OCI-LY1 (cell line): ENCODE results near the gene CREB3L1.

Experiments used
- H2AFZ ChIP-seq: fragments of 200-600 bp; sonication (generic), shearing (Covaris generic); 2 replicates; pipeline ENCODE4 v1.6.0; 2014; ENCODE audit warnings: antibody characterized with exemption, mild to moderate bottlenecking, low read length
- H3F3A ChIP-seq: fragments of 200-600 bp; sonication (generic), shearing (Covaris generic); 2 replicates; pipeline ENCODE4 v1.6.0; 2014; ENCODE audit warnings: mild to moderate bottlenecking, antibody characterized with exemption, low read length, moderate library complexity; ENCODE audit not compliant: insufficient read depth
- H3K27ac ChIP-seq: fragments of 200-600 bp; sonication (generic); 2 replicates; pipeline ENCODE4 v1.5.1; 2014; ENCODE audit warnings: low read length, mixed run types, mild to moderate bottlenecking, low read depth; ENCODE audit not compliant: poor library complexity, severe bottlenecking
- H3K27me3 ChIP-seq: fragments of 200-600 bp; sonication (generic); 2 replicates; pipeline ENCODE4 v1.6.0; 2014; ENCODE audit warnings: antibody characterized with exemption, mild to moderate bottlenecking, low read length, moderate library complexity; ENCODE audit not compliant: insufficient read depth
- H3K36me3 ChIP-seq: fragments of 200-600 bp; sonication (generic); 2 replicates; pipeline ENCODE4 v1.6.1; 2014; ENCODE audit warnings: mild to moderate bottlenecking, antibody characterized with exemption, low read length, moderate library complexity, mixed read lengths; ENCODE audit not compliant: insufficient read depth
- H3K4me1 ChIP-seq: fragments of 200-600 bp; sonication (generic); 2 replicates; pipeline ENCODE4 v1.5.1; 2014; ENCODE audit warnings: mild to moderate bottlenecking, low read length, moderate library complexity; ENCODE audit not compliant: insufficient read depth, severe bottlenecking
- H3K4me2 ChIP-seq: fragments of 200-600 bp; sonication (generic), shearing (Covaris generic); 2 replicates; pipeline ENCODE4 v1.6.1; 2014; ENCODE audit warnings: low read length
- H3K4me3 ChIP-seq: fragments of 200-600 bp; sonication (generic); 2 replicates; pipeline ENCODE4 v1.5.1; 2014; ENCODE audit warnings: low read length, low read depth, mild to moderate bottlenecking, mixed read lengths; ENCODE audit not compliant: poor library complexity, severe bottlenecking
- H3K79me2 ChIP-seq: fragments of 200-600 bp; shearing (Covaris generic); 2 replicates; pipeline ENCODE4 v1.6.1; 2016; ENCODE audit warnings: mixed run types, low read length, mixed read lengths; ENCODE audit not compliant: insufficient read depth
- H3K9ac ChIP-seq: fragments of 200-600 bp; sonication (generic), shearing (Covaris generic); 2 replicates; pipeline ENCODE4 v1.6.1; 2014; ENCODE audit warnings: mild to moderate bottlenecking, low read length, mixed read lengths
- H3K9me2 ChIP-seq: fragments of 200-600 bp; sonication (generic), shearing (Covaris generic); 2 replicates; pipeline ENCODE4 v1.6.1; 2014; ENCODE audit warnings: low read depth, mild to moderate bottlenecking, low read length, mixed read lengths
- H3K9me3 ChIP-seq: fragments of 200-600 bp; shearing (Covaris generic); 2 replicates; pipeline ENCODE4 v1.6.1; 2014; ENCODE audit warnings: low read length, mixed read lengths
- H4K20me1 ChIP-seq: fragments of 200-600 bp; sonication (generic), shearing (Covaris generic); 2 replicates; pipeline ENCODE4 v1.6.0; 2016; ENCODE audit warnings: mild to moderate bottlenecking, low read length; ENCODE audit not compliant: insufficient read depth
- EZH2 ChIP-seq: fragments of 200-600 bp; sonication (generic), shearing (Covaris generic); IDR thresholded peaks from 2 replicates; pipeline ENCODE4 v1.8.0; 2017; ENCODE audit warnings: borderline replicate concordance, mixed run types, mild to moderate bottlenecking, antibody characterized with exemption, low read length, moderate library complexity, mixed read lengths
- TF ChIP-seq, protein P1 (sequence below): fragments of 200-600 bp; sonication (generic), shearing (Covaris generic); IDR thresholded peaks from 2 replicates; pipeline ENCODE4 v1.5.1; 2017; ENCODE audit warnings: mild to moderate bottlenecking, antibody characterized with exemption, low read length, moderate library complexity, mixed read lengths

The CREB3L1 gene, protein sequence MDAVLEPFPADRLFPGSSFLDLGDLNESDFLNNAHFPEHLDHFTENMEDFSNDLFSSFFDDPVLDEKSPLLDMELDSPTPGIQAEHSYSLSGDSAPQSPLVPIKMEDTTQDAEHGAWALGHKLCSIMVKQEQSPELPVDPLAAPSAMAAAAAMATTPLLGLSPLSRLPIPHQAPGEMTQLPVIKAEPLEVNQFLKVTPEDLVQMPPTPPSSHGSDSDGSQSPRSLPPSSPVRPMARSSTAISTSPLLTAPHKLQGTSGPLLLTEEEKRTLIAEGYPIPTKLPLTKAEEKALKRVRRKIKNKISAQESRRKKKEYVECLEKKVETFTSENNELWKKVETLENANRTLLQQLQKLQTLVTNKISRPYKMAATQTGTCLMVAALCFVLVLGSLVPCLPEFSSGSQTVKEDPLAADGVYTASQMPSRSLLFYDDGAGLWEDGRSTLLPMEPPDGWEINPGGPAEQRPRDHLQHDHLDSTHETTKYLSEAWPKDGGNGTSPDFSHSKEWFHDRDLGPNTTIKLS

DNA sequence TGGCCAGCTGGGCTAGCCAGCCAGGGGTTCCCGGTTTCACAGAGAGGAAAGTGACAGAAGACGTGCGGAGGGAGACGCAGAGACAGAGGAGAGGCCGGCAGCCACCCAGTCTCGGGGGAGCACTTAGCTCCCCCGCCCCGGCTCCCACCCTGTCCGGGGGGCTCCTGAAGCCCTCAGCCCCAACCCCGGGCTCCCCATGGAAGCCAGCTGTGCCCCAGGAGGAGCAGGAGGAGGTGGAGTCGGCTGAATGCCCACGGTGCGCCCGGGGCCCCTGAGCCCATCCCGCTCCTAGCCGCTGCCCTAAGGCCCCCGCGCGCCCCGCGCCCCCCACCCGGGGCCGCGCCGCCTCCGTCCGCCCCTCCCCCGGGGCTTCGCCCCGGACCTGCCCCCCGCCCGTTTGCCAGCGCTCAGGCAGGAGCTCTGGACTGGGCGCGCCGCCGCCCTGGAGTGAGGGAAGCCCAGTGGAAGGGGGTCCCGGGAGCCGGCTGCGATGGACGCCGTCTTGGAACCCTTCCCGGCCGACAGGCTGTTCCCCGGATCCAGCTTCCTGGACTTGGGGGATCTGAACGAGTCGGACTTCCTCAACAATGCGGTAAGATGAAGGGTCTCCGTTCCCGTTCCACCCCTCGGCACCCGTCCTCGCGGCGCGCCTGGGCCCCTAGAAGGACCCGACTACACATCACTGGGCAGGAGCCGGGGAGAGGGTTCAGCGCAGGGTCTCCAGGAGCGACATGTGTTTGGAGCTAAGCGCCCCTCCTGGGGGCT, at the start of gene CREB3L1:
Gene CREB3L1, plus strand, starts transcription at position 41 of the 765 bp plus-strand sequence. Its CDS starts 450 bp downstream, at position 491.
- H3K27ac ChIP-seq = no peak within 1 kb of the TSS
- no peak within 1 kb of the TSS for H3K9ac ChIP-seq
- H2AFZ ChIP-seq = no peak within 1 kb of the TSS
- no peaks in the 10 kb centered on the region for H3K9me2 ChIP-seq
- H3K9me3 ChIP-seq = no peaks in the 10 kb centered on the region
- no peaks in the 10 kb centered on the region for H3K36me3 ChIP-seq
- TF ChIP-seq, protein P1, sequence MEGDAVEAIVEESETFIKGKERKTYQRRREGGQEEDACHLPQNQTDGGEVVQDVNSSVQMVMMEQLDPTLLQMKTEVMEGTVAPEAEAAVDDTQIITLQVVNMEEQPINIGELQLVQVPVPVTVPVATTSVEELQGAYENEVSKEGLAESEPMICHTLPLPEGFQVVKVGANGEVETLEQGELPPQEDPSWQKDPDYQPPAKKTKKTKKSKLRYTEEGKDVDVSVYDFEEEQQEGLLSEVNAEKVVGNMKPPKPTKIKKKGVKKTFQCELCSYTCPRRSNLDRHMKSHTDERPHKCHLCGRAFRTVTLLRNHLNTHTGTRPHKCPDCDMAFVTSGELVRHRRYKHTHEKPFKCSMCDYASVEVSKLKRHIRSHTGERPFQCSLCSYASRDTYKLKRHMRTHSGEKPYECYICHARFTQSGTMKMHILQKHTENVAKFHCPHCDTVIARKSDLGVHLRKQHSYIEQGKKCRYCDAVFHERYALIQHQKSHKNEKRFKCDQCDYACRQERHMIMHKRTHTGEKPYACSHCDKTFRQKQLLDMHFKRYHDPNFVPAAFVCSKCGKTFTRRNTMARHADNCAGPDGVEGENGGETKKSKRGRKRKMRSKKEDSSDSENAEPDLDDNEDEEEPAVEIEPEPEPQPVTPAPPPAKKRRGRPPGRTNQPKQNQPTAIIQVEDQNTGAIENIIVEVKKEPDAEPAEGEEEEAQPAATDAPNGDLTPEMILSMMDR = no peak
- no peaks in the 10 kb centered on the region for H3K27me3 ChIP-seq
- H3K4me3 ChIP-seq = no peak within 1 kb of the TSS
- H3F3A ChIP-seq = no peaks in the 10 kb centered on the region
- no peaks in the 10 kb centered on the region for H3K79me2 ChIP-seq
- H3K4me1 ChIP-seq = no peaks in the 10 kb centered on the region
- H4K20me1 ChIP-seq = no peaks in the 10 kb centered on the region
- H3K4me2 ChIP-seq = no peak within 1 kb of the TSS

DNA sequence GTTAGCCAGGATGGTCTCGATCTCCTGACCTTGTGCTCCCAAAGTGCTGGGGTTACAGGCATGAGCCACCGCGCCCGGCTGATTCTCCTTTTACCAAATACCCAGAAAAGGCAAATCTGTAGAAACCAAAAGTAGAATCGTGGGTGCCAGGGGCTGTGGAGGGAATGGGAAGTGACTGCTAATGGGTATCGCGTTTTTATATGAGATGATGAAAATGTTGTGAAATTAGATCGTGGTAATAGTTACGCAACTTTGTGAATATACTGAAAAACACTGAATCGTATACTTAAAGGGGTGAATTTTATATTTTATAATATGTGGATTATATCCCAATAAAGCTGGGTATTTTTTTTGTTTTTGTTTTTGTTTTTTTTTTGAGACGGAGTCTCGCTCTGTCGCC, 48.2 kb upstream of the CREB3L1 start:
- Histone ChIP-seq H3K9me2 (no peaks in the 10 kb centered on the region), H3K4me2 (no peak overlapping the region), H3K9ac (no peak overlapping the region), H3K27me3 (no peaks in the 10 kb centered on the region), H4K20me1 (no peaks in the 10 kb centered on the region), H3K79me2 (no peaks in the 10 kb centered on the region), H3K4me3 (no peak overlapping the region), H3F3A (no peaks in the 10 kb centered on the region), H3K9me3 (no peaks in the 10 kb centered on the region), H2AFZ (no peak overlapping the region), H3K4me1 (no peaks in the 10 kb centered on the region), H3K36me3 (no peaks in the 10 kb centered on the region), H3K27ac (no peak overlapping the region)
- TF ChIP-seq EZH2 = no peak
- TF ChIP-seq, protein P1 = no peak

- H3K4me3 ChIP-seq = no peak overlapping the region
- no peak for TF ChIP-seq EZH2
- TF ChIP-seq, protein P1 = no peak
- no peaks in the 10 kb centered on the region for H3K36me3 ChIP-seq
- no peaks in the 10 kb centered on the region for H3K79me2 ChIP-seq
- peaks cover 17% of the 10 kb centered on the region for H3K4me1 ChIP-seq
- H3K27ac ChIP-seq = no peak overlapping the region
- no peak overlapping the region for H3K4me2 ChIP-seq
- H4K20me1 ChIP-seq = no peaks in the 10 kb centered on the region
- no peaks in the 10 kb centered on the region for H3F3A ChIP-seq
- no peak overlapping the region for H3K9ac ChIP-seq
- H3K9me3 ChIP-seq = no peaks in the 10 kb centered on the region
- no peaks in the 10 kb centered on the region; the same call in none of the 2 replicates for H3K27me3 ChIP-seq
- H2AFZ ChIP-seq = no peak overlapping the region
- H3K9me2 ChIP-seq = no peaks in the 10 kb centered on the region
These were observed 43.2 kb upstream of the CREB3L1 start for GRCh38 chr11:46234311-46234710.
